RWPE2 (cell line): ENCODE results near the gene SELENOP.
A peak's percentile ranks its signal among the peaks of the same experiment; 100 is the strongest.

Source experiments
- ATAC-seq: fragments of 200-7000 bp; cut with Tn5 transposase; 3 replicates; pipeline ENCODE4 v1.9.1; 2021; ENCODE audit warnings: low read depth
- DNase-seq: peaks from one replicate; pipeline ENCODE4 v3.0.0-alpha.2; 2020; ENCODE audit warnings: low spot score
- H3K27ac ChIP-seq: fragments of 450-650 bp; 2 replicates; pipeline ENCODE4 v1.5.1; 2017; ENCODE audit warnings: mild to moderate bottlenecking; ENCODE audit not compliant: poor library complexity, severe bottlenecking
- H3K27me3 ChIP-seq: fragments of 250-450 bp; sonication (Bioruptor Pico); 2 replicates; pipeline ENCODE4 v1.5.1; 2021; ENCODE audit warnings: mild to moderate bottlenecking, moderate library complexity; ENCODE audit not compliant: insufficient read depth, poor library complexity, severe bottlenecking
- H3K36me3 ChIP-seq: fragments of 250-450 bp; sonication (Bioruptor Pico); 2 replicates; pipeline ENCODE4 v1.5.1; 2020; ENCODE audit warnings: low read depth, mild to moderate bottlenecking, moderate library complexity
- H3K4me1 ChIP-seq: fragments of 250-450 bp; sonication (Bioruptor Pico); 2 replicates; pipeline ENCODE4 v1.5.1; 2021; ENCODE audit warnings: mild to moderate bottlenecking, moderate library complexity; ENCODE audit not compliant: insufficient read depth, poor library complexity, severe bottlenecking
- H3K4me3 ChIP-seq: fragments of 250-450 bp; sonication (Bioruptor Pico); 2 replicates; pipeline ENCODE4 v1.5.1; 2021; ENCODE audit warnings: mild to moderate bottlenecking, moderate library complexity; ENCODE audit not compliant: severe bottlenecking
- H3K9me3 ChIP-seq: fragments of 250-450 bp; sonication (Bioruptor Pico); 2 replicates; pipeline ENCODE4 v1.5.1; 2021; ENCODE audit warnings: mild to moderate bottlenecking, moderate library complexity; ENCODE audit not compliant: severe bottlenecking
- CTCF ChIP-seq: fragments of 450-650 bp; IDR thresholded peaks from one replicate; pipeline ENCODE4 v1.5.1; 2017; ENCODE audit warnings: mild to moderate bottlenecking, moderate library complexity; ENCODE audit not compliant: poor library complexity, severe bottlenecking

The SELENOP gene

GRCh38 chr5:42811591-42812446, at the start of gene SELENOP:
TSS of gene SELENOP (minus strand) at chr5:42811892. CDS start at chr5:42808353, 3,539 bp downstream.
- H3K4me3 ChIP-seq: no peak within 1 kb of the TSS
- H3K27me3 ChIP-seq: no peaks in the 10 kb centered on the region
- TF ChIP-seq CTCF: no peak
- peaks cover 2% of the 10 kb centered on the region for H3K9me3 ChIP-seq
- H3K36me3 ChIP-seq: no peaks in the 10 kb centered on the region
- ATAC-seq: 0 out of 3 replicates have a peak, but pooled peaks have one; percentile 36
- no peaks in the 10 kb centered on the region for H3K4me1 ChIP-seq
- H3K27ac ChIP-seq: no peak within 1 kb of the TSS
- no peak for DNase-seq

GRCh38 chr5:42858687-42859086, 47.0 kb upstream of the SELENOP start:
- no peak for TF ChIP-seq CTCF
- no peaks in the 10 kb centered on the region for H3K27me3 ChIP-seq
- no peaks in the 10 kb centered on the region for H3K4me1 ChIP-seq
- H3K36me3 ChIP-seq: no peaks in the 10 kb centered on the region
- no peak overlapping the region for H3K27ac ChIP-seq
- H3K4me3 ChIP-seq: no peak overlapping the region
- H3K9me3 ChIP-seq: no peaks in the 10 kb centered on the region
- DNase-seq: no peak
- no peak for ATAC-seq

GRCh38 chr5:42858031-42858643, 46.4 kb upstream of the SELENOP start:
- Histone ChIP-seq H3K36me3 (no peaks in the 10 kb centered on the region), H3K27me3 (no peaks in the 10 kb centered on the region), H3K4me3 (no peak overlapping the region), H3K9me3 (no peaks in the 10 kb centered on the region), H3K27ac (no peak overlapping the region), H3K4me1 (no peaks in the 10 kb centered on the region)
- no peak for DNase-seq
- ATAC-seq: peak; percentile 61; the same call in 1 of the 3 replicates
- no peak for TF ChIP-seq CTCF

GRCh38 chr5:42855811-42856210, 44.1 kb upstream of the SELENOP start:
- Histone ChIP-seq H3K27ac (no peak overlapping the region), H3K4me3 (no peak overlapping the region), H3K27me3 (no peaks in the 10 kb centered on the region), H3K4me1 (no peaks in the 10 kb centered on the region), H3K36me3 (no peaks in the 10 kb centered on the region), H3K9me3 (no peaks in the 10 kb centered on the region)
- no peak for TF ChIP-seq CTCF
- ATAC-seq (no peak), DNase-seq (no peak)
